ENCODE results near the gene MEF2B.

DNA sequence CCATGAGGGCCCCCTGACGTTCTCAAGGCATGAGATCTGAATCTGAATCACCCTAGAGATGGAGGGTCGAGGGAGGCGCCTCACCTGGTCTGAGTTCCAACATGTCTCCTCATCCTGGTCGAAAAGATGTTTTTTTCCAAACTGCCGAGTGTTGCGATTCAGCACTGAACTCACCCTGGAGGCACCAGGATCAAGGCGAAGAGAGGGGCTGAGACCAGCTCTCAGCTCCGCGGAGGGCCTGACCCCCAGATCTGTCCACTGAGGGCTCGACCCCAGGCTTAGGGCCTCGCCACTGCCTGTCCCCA lies 32.6 kb upstream of the MEF2B start:
- TF ChIP-seq POLR2AphosphoS5 (IDR thresholded peaks at IDR 0.05; ENCODE audit: low read depth, low read length) (no peak; the same call in 1 of the 2 replicates), TAF1 (IDR thresholded peaks at IDR 0.05; ENCODE audit: borderline replicate concordance, insufficient read depth, low read length) (no peak), SIN3A (IDR thresholded peaks at IDR 0.05; ENCODE audit: borderline replicate concordance, insufficient read depth, low read length) (no peak), FOXP2 (optimal IDR thresholded peaks at IDR 0.05; ENCODE audit: borderline replicate concordance, extremely low read depth, extremely low read length, insufficient read depth) (no peak)
- TF ChIP-seq, protein P1, sequence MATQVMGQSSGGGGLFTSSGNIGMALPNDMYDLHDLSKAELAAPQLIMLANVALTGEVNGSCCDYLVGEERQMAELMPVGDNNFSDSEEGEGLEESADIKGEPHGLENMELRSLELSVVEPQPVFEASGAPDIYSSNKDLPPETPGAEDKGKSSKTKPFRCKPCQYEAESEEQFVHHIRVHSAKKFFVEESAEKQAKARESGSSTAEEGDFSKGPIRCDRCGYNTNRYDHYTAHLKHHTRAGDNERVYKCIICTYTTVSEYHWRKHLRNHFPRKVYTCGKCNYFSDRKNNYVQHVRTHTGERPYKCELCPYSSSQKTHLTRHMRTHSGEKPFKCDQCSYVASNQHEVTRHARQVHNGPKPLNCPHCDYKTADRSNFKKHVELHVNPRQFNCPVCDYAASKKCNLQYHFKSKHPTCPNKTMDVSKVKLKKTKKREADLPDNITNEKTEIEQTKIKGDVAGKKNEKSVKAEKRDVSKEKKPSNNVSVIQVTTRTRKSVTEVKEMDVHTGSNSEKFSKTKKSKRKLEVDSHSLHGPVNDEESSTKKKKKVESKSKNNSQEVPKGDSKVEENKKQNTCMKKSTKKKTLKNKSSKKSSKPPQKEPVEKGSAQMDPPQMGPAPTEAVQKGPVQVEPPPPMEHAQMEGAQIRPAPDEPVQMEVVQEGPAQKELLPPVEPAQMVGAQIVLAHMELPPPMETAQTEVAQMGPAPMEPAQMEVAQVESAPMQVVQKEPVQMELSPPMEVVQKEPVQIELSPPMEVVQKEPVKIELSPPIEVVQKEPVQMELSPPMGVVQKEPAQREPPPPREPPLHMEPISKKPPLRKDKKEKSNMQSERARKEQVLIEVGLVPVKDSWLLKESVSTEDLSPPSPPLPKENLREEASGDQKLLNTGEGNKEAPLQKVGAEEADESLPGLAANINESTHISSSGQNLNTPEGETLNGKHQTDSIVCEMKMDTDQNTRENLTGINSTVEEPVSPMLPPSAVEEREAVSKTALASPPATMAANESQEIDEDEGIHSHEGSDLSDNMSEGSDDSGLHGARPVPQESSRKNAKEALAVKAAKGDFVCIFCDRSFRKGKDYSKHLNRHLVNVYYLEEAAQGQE (IDR thresholded peaks at IDR 0.05; ENCODE audit: insufficient read depth in 1 of 2, low read depth in 2 of 2, low read length in 2 of 2) = no peak

Data from PFSK-1 (cell line).